ENCODE measurements around the gene CA4. TPM values are rescaled to one million over a fixed set of nuclear protein-coding genes. Genes with fewer than 3 reads are reported as not detected.

CA4 gene
- total and polyA plus RNA-seq, 7 donors = 2.1 to 300 (median 91.3) TPM; not detected in 2

Other genes starting within 250 kb of the CA4 start
- 10 to 100 TPM; 11.8 to 16.8 (median 15.2) TPM for gene RNFT1, start 185.2 kb upstream of the CA4 start, total RNA-seq
- 10 to 100 TPM in 2 of 3 donors, 1 to 10 TPM in 1; 7.9 to 17.9 (median 10.2) TPM for gene RNFT1, start 185.2 kb upstream of the CA4 start, polyA plus RNA-seq
- 10 to 100 TPM in 3 of 4 donors, 1 to 10 TPM in 1; 9.1 to 21.4 (median 19.5) TPM for gene HEATR6, start 71.1 kb upstream of the CA4 start, total RNA-seq
- gene HEATR6, start 71.1 kb upstream of the CA4 start, polyA plus RNA-seq = 1 to 10 TPM; 2.8 to 8.4 (median 3.0) TPM
- 10 to 100 TPM; 39.6 to 50.9 (median 44.1) TPM for gene USP32, start 242.2 kb downstream of the CA4 start, total RNA-seq
- gene USP32, start 242.2 kb downstream of the CA4 start, polyA plus RNA-seq = 10 to 100 TPM; 10.6 to 18.0 (median 16.7) TPM

Data from sigmoid colon (tissue), 7 donors.